GM19351 (cell line): ENCODE data around the gene ACOT11.
"Not testable (repeated sequence)": the region's sequence is repeated elsewhere in the genome, so short reads cannot be mapped to it uniquely, and the experiment has no call there.

Source experiments
- ATAC-seq: cut with Tn5 transposase; IDR thresholded peaks from one replicate; pipeline ENCODE4 v1.9.1; 2021; ENCODE audit warnings: mild to moderate bottlenecking, moderate library complexity; ENCODE audit not compliant: unreplicated experiment

Gene ACOT11

GRCh38 chr1:54607821-54608565 is 60.0 kb downstream of the ACOT11 start:
- ATAC-seq = no peak

DNA sequence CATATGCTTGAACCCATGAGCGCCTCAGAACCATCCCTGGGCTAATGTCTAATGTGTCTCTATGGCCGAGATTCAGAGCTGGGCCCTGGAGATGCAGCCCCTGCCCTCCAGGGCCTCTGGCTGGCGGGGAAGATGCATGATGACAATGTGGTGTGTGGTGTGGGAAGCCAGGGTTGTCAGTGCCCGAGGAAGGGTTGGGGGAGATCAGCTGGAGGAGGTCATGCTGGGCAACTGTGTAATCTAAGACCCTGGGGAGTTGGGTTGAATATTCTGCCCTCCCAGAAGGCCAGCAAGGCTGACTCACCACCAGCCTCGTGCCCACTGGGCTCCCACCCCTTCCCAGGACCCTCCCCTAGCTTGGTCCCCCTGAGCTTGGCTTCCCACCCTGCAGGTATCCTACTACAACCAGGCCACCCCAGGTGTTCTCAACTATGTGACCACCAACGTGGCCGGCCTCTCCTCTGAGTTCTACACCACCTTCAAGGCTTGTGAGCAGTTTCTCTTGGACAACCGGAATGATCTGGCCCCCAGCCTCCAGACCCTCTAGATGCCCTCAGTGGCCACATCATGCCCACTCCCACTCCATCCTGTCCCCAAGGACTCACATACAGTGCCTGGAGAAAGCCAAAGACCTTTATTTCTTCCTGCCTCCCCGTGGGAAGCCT is 60.7 kb downstream of the ACOT11 start:
- ATAC-seq = no peak

DNA sequence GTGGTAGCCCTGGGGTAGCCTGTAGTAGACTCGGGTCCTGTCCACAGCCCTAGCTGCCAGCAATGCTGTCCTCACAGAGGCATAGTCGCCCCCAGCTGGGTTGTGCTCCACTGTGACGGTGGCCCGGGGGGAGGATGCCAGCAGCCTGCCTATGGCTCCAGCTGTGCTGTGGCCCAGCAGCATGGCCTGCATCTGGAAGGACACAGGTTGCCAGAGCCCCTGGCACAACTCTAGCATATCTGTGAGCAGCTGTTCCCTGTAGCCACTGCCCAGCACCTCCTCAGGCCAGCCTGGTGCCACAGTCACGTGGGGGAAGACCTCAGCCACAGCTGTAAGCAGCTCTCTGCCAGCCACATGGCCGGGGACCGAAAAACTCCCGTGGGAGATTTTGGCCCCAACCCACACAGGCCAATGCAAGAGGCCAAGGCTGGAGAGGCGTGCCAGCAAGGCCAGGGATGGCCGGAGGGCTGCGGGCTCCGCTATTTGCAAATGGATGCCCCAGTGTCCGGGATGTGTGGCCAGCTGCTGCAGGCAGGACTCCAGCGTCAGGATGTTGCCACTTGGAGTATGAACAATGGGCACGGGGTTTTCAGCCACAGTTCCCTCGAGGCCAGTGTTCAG is 61.4 kb downstream of the ACOT11 start:
- no peak for ATAC-seq

DNA sequence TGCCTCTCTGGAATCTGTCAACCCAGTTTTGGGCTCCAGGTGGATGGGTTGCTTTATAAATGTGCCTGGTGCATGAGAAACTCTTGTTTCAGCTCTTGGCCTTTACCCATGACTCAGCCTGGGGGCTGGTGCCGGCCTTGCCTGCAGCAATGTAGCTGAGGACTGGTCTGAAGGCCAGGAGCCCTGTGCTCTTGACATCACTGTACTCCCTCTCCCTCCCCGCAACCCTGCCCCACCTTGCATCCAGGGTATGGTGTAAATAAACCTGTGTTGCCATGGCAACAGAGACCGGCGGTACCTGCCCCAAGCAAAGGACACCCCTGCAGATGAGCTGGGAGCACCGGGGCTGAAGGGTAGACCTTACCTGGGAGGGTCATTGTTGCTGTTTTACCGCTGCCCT is 62.0 kb downstream of the ACOT11 start:
- ATAC-seq = no peak

GRCh38 chr1:54610601-54611580 is 62.9 kb downstream of the ACOT11 start:
- ATAC-seq = no peak

DNA sequence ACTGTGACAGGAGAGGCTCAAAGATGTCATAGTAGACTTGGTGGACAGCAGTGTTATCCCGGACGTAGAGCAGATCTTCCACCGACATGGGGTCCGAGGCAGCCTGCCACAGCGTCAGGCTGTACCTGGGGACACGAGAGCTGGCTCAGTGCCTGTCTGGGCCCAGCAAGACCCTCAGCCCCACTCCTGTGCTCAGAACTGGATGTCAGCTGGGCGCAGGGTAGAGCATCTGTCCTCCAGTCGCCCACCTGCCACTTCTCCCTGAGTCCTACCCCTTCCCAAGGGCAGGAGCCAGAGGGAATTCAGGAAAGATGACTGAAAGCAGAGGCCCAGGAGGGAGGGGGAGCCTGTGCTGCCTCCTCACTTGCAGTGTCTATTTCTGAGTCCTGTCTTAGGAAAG is 63.6 kb downstream of the ACOT11 start:
- ATAC-seq = no peak

DNA sequence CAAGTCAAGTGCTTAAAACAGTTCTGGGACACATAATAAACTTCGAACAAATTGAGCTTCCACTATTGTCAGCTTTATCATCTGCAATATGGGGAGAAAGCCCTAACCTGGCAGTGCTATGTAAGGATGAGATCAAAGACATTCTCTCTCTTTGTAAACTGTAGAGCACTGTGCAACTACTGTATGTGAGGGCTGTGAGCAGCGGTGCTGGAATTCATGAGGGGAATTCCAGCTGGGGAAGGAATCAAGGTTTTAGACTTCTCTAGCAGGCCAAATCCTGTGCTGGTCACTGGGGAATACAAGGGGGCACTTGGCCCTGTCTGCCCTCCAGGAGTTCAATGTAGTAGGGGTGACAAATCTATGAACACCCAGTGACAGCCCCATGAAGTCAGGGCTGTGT is 66.0 kb downstream of the ACOT11 start:
- no peak for ATAC-seq

DNA sequence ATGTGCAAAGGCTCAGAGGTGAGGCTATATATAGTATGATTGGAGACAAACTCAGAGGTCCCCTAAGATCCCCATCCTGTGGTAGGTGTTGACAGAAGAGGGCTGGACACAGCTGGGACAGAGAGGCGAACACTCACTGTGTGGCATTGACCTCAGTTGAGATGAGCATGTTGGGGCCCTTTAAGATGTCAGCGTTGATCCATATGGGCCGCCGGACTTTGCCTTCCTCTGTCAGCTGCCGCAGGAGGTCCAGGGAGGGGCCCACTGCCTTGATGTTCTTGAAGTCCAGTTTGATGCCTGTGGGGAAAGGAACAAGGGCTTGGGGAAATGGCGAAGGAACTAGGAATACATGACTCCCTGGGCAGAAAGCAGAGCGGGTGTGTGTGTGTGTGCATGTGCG is 66.5 kb downstream of the ACOT11 start:
- no peak for ATAC-seq

DNA sequence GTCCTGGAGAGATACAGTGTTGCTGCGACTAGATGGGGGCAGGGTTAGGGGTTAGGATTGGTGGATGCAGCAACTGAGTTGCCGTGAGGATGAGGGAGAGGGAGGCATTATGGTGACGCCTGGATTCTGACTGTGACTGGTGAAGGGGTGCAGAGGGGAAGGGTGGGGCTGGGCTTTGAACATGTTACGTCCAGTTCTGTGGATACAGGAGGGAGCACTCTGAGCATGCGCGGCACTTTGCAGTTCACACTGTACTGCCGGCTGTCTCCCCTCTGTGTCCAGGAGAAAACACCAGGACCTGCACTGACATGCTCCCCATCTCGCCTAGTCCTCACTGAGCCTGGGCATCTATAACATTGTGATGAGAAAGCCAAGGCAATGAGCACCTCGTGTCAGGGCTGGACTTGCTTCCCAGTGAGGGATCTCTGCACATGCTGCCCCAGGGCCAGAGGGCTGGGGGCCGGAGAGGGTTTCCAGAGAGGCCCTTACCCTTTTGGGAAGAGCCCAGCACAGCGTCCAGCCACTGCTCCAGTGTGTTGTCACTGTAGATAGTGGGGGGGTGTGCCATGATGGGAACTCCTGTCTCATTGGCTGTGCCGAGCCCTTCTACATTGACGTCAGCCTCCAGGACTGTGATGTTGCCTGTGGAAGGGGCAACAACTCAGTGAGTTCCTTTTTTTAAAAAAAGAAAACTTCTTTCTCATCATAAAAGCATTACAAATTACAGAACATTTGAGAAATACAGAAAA is 67.7 kb downstream of the ACOT11 start:
- no peak for ATAC-seq

DNA sequence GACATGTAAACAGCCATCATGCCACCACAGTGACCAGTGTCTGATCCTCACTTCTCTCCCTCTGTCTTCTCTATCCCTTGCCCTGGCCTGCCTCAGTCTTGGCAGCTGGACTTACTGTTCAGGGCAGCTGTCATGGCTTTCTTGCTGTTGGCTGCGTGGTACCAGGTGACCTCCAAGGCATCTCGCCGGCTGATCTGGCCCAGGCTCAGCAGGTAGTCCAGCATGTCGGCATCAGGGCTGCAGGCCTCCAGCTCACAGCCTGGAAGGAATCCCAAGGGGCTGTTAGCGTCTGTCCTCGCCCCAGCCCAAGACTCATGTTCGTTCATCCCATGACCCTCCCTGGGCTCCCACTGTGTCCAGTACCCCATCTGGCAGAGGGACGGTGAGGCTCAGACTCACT is 71.7 kb downstream of the ACOT11 start:
- no peak for ATAC-seq

DNA sequence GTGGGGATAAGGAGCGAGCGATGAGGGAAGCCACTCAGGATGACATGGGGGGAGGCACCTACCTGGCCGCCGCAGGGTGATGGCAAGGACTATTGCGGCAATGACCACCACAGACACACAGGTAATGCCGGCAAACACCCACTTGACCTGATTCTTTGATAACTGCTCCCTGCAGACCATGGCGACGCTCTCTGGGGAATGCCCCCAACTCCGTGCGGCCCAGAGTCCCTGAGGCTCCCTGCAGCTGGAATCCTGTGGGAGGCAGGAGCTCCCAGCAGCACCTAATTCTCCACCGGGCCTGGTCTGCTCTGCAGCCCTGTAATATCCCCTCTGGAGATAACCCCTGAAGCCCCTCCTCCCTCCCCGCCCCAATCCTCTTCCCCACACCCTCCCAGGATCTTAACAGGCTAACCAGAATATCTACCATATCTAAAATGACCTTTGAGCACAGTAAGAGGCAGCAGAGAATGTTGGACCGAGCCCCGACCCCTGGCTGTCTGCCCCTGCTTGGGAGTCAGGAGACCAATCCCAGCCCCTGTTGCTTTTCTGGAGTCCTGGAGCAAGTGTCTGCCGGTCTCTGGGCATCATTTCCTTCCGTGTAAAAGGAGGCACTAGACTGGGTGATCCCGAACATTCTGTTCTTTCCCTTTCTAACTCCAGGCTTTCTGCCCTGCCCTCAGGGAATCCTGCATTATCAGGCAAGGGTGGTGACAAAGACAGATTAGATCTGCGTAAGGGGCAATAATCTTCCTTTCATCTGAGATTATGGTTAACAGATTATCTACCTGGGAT is 75.4 kb downstream of the ACOT11 start, which contains the start of gene FAM151A:
Gene FAM151A (minus strand): TSS at position 310 of the 792 bp plus-strand sequence. CDS start 130 bp downstream, at position 180.
- no peak for ATAC-seq

DNA sequence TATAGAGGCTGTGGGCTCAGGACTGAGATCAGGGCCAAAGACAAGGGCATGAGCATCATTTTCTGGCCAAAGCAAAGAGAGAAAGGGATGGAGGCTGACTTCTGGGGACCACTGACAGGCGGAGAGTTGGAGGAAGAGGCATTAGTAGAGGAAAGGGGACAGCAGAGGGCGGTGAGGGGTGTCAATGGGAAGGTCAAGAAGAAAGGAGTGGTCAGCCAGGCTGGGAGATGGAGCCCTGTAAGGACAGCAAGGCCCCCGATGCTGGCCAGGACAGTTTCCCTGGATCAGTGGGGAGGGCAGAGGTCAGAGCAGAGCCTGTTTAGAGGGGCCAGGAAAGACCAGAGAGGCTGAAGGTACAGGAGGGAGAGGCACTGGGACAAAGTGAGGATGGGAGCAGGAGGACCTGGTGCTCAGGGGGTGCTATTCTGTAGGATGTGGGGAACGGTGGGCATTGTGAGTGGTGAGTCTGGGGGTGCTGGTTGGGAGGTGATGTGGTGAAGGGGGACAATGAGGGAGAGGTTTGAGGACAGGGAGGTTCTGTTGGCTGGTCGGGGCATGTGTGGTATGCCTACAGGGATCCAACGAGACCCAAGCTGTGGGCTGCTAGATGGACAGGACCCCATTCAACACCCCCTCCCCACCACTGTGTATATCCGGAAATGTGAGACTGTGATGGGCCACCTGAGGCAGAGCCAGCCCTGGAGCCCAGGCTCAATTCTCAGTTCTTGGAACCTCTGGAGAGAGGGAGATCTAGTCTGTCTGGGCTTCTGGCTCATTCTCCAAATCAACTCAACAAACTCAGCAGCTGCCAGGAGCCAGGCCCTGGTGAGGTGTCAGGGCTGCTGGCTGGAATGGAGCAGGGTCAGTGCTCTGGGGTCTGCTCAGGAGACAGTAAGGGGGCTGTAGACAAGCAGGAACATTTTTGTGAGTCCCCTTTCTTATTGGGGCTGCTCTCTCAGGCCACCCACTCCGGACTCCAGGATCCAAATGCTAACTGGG is 76.7 kb downstream of the ACOT11 start:
- ATAC-seq = no peak

DNA sequence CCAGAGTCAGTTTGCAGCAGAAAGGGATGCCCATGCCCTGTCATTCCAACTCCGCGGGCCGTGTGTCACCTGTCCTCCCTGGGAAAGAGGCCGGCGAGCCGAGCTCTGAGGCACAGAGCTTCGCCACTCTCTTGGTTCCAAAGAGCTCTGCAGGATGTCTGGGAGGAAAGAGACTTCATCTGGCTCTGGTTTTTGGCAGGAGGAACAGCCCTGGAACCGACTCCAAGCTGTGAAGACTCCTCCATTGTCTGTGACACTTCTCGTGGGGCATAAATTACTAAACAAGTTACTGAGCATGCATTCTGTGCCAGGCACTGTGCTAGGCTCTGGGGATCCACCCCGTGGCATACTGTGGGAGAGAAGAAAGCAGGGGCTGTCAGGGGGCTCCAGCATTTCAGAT is 79.2 kb downstream of the ACOT11 start:
- no peak for ATAC-seq

DNA sequence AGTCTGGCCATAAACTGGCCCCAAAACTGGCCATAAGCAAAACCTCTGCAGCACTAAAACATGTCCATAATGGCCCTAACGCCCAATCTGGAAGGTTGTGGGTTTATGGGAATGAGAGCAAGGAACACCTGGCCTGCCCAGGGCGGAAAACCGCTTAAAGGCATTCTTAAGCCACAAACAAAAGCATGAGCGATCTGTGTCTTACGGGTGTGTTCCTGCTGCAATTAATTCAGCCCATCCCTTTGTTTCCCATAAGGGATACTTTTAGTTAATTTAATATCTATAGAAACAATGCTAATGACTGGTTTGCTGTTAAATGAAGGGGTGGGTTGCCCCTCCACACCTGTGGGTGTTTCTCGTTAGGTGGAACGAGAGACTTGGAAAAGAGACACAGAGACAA is 87.8 kb downstream of the ACOT11 start:
- not testable (repeated sequence) for ATAC-seq

DNA sequence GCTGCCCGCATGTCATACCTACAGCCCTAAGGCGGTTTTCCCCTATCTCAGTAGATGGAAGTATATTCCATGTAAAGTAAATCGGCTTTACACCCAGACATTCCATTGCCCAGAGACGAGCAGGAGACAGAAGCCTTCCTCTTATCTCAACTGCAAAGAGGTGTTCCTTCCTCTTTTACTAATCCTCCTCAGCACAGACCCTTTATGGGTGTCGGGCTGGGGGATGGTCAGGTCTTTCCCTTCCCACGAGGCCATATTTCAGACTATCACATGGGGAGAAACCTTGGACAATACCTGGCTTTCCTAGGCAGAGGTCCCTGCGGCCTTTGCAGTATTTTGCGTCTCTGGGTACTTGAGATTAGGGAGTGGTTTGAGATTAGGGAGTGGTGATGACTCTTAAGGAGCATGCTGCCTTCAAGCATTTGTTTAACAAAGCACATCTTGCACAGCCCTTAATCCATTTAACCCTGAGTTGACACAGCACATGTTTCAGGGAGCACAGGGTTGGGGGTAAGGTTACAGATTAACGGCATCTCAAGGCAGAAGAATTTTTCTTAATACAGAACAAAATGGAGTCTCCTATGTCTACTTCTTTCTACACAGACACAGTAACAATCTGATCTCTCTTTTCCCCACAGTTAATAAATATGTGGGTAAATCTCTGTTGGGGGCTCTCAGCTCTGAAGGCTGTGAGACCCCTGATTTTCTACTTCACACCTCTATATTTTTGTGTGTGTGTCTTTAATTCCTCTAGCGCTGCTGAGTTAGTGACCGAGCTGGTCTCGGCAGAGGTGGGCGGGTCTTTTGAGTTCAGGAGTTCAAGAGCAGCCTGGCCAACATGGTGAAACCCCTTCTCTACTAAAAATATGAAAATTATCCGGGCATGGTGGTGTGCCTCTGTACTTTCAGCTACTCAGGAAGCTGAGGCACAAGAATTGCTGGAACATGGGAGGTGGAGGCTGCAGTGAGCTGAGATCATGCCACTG is 88.7 kb downstream of the ACOT11 start:
- ATAC-seq = not testable (repeated sequence)

GRCh38 chr1:54640361-54640760 is 92.3 kb downstream of the ACOT11 start:
- no peak for ATAC-seq
